Peyer's patch (tissue), 4 donors: Measurements from ENCODE around the gene KRTAP6-3.

Experiments
- CTCF ChIP-seq, 6 experiments: fragments of 450-650 bp in 4 of 6; fragments of 200-600 bp in 2 of 6; sonication (generic) in 1 of 6; IDR thresholded peaks; one replicate each; pipeline ENCODE4 v1.5.1; 2017 to 2019; ENCODE audit warnings: antibody characterized with exemption in 6 of 6, mild to moderate bottlenecking in 3 of 6, moderate library complexity in 1 of 6
- POLR2A ChIP-seq, 2 donors: fragments of 450-650 bp; IDR thresholded peaks; one replicate each; pipeline ENCODE4 v1.5.1; 2017; ENCODE audit warnings: antibody characterized with exemption in 2 of 2, mild to moderate bottlenecking in 2 of 2, moderate library complexity in 2 of 2

GRCh38 chr21:30634906-30635305, 42.7 kb downstream of the KRTAP6-3 start, which contains the start of gene KRTAP20-2:
- no peak for TF ChIP-seq CTCF (IDR thresholded peaks at IDR 0.05)
- TF ChIP-seq POLR2A (IDR thresholded peaks at IDR 0.05), result no peak
